NB4 (cell line): ENCODE measurements around the gene CKAP5.

Experiments used
- DNase-seq: peaks from one replicate; pipeline ENCODE4 v3.0.0; 2010; ENCODE audit warnings: low read depth
- H3K4me3 ChIP-seq: one replicate; pipeline ENCODE4 v1.5.1; 2011; ENCODE audit warnings: mild to moderate bottlenecking, low read depth, low read length, moderate library complexity
- CTCF ChIP-seq: IDR thresholded peaks from one replicate; pipeline ENCODE4 v1.5.1; 2012; ENCODE audit warnings: low read depth, low read length
- MAX ChIP-seq: IDR thresholded peaks from 2 replicates; pipeline ENCODE4 v1.6.1; 2011; ENCODE audit warnings: low read depth, low read length
- MYC ChIP-seq: IDR thresholded peaks from 2 replicates; pipeline ENCODE4 v1.6.1; 2011; ENCODE audit warnings: low read depth, low read length
- POLR2A ChIP-seq: IDR thresholded peaks from 2 replicates; pipeline ENCODE4 v1.6.1; 2011; ENCODE audit warnings: mild to moderate bottlenecking; ENCODE audit not compliant: insufficient read length; ENCODE audit errors: extremely low read depth

The CKAP5 gene

GRCh38 chr11:46729110-46730027 lies 116.7 kb downstream of the CKAP5 start:
- TF ChIP-seq MAX (no peak), MYC (no peak)
- DNase-seq = no peak

GRCh38 chr11:46728659-46729040 lies 117.4 kb downstream of the CKAP5 start:
- no peak overlapping the region for H3K4me3 ChIP-seq
- TF ChIP-seq POLR2A = no peak
- no peak for DNase-seq

More at GRCh38 chr11:46729110-46730027, 116.7 kb downstream of the CKAP5 start:
- no peak overlapping the region for H3K4me3 ChIP-seq

GRCh38 chr11:46727952-46728658 lies 118.0 kb downstream of the CKAP5 start:
- DNase-seq = no peak
- TF ChIP-seq MAX (no peak), POLR2A (no peak), CTCF (no peak), MYC (no peak)

GRCh38 chr11:46726206-46726862 lies 119.7 kb downstream of the CKAP5 start:
- H3K4me3 ChIP-seq = no peak overlapping the region

More at GRCh38 chr11:46727952-46728658, 118.0 kb downstream of the CKAP5 start:
- H3K4me3 ChIP-seq = no peak overlapping the region

GRCh38 chr11:46725338-46726205 lies 120.5 kb downstream of the CKAP5 start:
- H3K4me3 ChIP-seq = no peak overlapping the region
- TF ChIP-seq MYC = no peak
- TF ChIP-seq CTCF = no peak
- TF ChIP-seq MAX = no peak
- TF ChIP-seq POLR2A = no peak
- DNase-seq = no peak

More at GRCh38 chr11:46726206-46726862, 119.7 kb downstream of the CKAP5 start:
- no peak for TF ChIP-seq POLR2A
- no peak for TF ChIP-seq CTCF
- TF ChIP-seq MAX = no peak
- TF ChIP-seq MYC = no peak
- no peak for DNase-seq

GRCh38 chr11:46724088-46724487 lies 122.0 kb downstream of the CKAP5 start:
- peak; percentile 26 for DNase-seq
- H3K4me3 ChIP-seq = no peak overlapping the region
- TF ChIP-seq MAX = no peak
- no peak for TF ChIP-seq CTCF
- no peak for TF ChIP-seq MYC
- no peak for TF ChIP-seq POLR2A
